Endodermal cell (in vitro differentiated cells): ENCODE measurements around the gene RNF43. TPM values are rescaled to one million over a fixed set of nuclear protein-coding genes. Genes with fewer than 3 reads are reported as not detected.

ENCODE experiments used
- DNase-seq: peaks from one replicate; pipeline ENCODE4 v3.0.0-alpha.2; 2017
- H3K27ac ChIP-seq: 2 replicates; pipeline ENCODE4 v1.5.1; 2013; ENCODE audit warnings: mild to moderate bottlenecking, low read depth, low read length, moderate library complexity
- H3K27me3 ChIP-seq: 2 replicates; pipeline ENCODE4 v1.6.1; 2013; ENCODE audit warnings: mild to moderate bottlenecking, low read length, moderate library complexity; ENCODE audit not compliant: insufficient read depth, control insufficient read depth, poor library complexity, severe bottlenecking
- H3K36me3 ChIP-seq: 2 replicates; pipeline ENCODE4 v1.7.0; 2013; ENCODE audit warnings: mild to moderate bottlenecking, low read length, moderate library complexity; ENCODE audit not compliant: control insufficient read depth, insufficient read depth
- H3K4me1 ChIP-seq: one replicate; pipeline ENCODE4 v1.7.0; 2013; ENCODE audit warnings: low read length; ENCODE audit not compliant: control insufficient read depth, insufficient read depth
- H3K4me3 ChIP-seq: 2 replicates; pipeline ENCODE4 v1.5.1; 2013; ENCODE audit warnings: mild to moderate bottlenecking, low read length, moderate library complexity
- H3K9ac ChIP-seq: 2 replicates; pipeline ENCODE4 v1.6.1; 2013; ENCODE audit warnings: mild to moderate bottlenecking, low read length, moderate library complexity; ENCODE audit not compliant: poor library complexity, severe bottlenecking; ENCODE audit errors: extremely low read depth
- H3K9me3 ChIP-seq: 2 replicates; pipeline ENCODE4 v1.6.1; 2013; ENCODE audit warnings: mild to moderate bottlenecking, low read length, moderate library complexity; ENCODE audit not compliant: control insufficient read depth
- H3K27ac Mint-ChIP-seq: 2 replicates; pipeline ENCODE4 v1.8.0; 2020; ENCODE audit warnings: mixed read lengths
- H3K27me3 Mint-ChIP-seq: 2 replicates; pipeline ENCODE4 v1.8.0; 2021; ENCODE audit warnings: mild to moderate bottlenecking, mixed read lengths; ENCODE audit not compliant: insufficient read depth
- H3K36me3 Mint-ChIP-seq: 2 replicates; pipeline ENCODE4 v1.8.0; 2020; ENCODE audit warnings: low read depth, mixed read lengths
- H3K4me1 Mint-ChIP-seq: 2 replicates; pipeline ENCODE4 v1.8.0; 2020; ENCODE audit warnings: mixed read lengths
- H3K4me3 Mint-ChIP-seq: 2 replicates; pipeline ENCODE4 v1.8.0; 2020; ENCODE audit warnings: mild to moderate bottlenecking, moderate library complexity, mixed read lengths
- H3K9me3 Mint-ChIP-seq: 2 replicates; pipeline ENCODE4 v1.8.0; 2020; ENCODE audit warnings: mild to moderate bottlenecking, mixed read lengths
- CTCF ChIP-seq: fragments of 200-600 bp; sonication (generic); conservative IDR thresholded peaks from 2 replicates; pipeline ENCODE4 v1.5.0; 2021; ENCODE audit warnings: antibody characterized with exemption, mild to moderate bottlenecking
- WGBS, 2 experiments: methylation state at CpG; one replicate each; pipeline versions ENCODE4 v1.1.5 to v1.1.7; 2013; ENCODE audit warnings: missing lambda C conversion rate in 2 of 2, mixed read lengths in 1 of 2; ENCODE audit not compliant: insufficient coverage in 1 of 2, insufficient read length in 1 of 2; 5-methylcytosine and 5-hydroxymethylcytosine counted together
- total RNA-seq, 2 donors: library from RNA; stranded (reverse); fragmentation: NEBNext Ultra II Directional in 1 of 2; extraction: Animal tissue kit (Norgen Biotek cat#: 25700) in 1 of 2; gene quantifications; 2 replicates in 1 of 2; 3 replicates in 1 of 2; pipeline ENCODE4 v1.2.1, GENCODE V29; 2021

Gene RNF43
- total RNA-seq, 2 donors from 2014 or later, result 3.2 to 4.1 TPM

- Histone ChIP-seq H3K9me3 (no peaks in the 10 kb centered on the region), H3K27ac (peak overlapping the region; percentile 86), H3K4me3 (no peak overlapping the region), H3K27me3 (no peaks in the 10 kb centered on the region), H3K9ac (no peak overlapping the region), H3K4me1 (peaks cover 19% of the 10 kb centered on the region), H3K36me3 (no peaks in the 10 kb centered on the region)
- H3K9me3 Mint-ChIP-seq, result no peaks in the 10 kb centered on the region
- TF ChIP-seq CTCF, result no peak
- H3K4me3 Mint-ChIP-seq, result no peak overlapping the region
- H3K27me3 Mint-ChIP-seq, result peaks cover 35% of the 10 kb centered on the region
- DNase-seq, result peak; percentile 75
- peak overlapping the region; percentile 68 for H3K27ac Mint-ChIP-seq
- H3K36me3 Mint-ChIP-seq, result no peaks in the 10 kb centered on the region
- H3K4me1 Mint-ChIP-seq, result peaks cover 36% of the 10 kb centered on the region
- 10 to 26% methylated on average over 4 to 6 of the region's 6 CpGs for WGBS, 2 experiments
Observed at GRCh38 chr17:58403311-58403710, 14.0 kb downstream of the RNF43 start.

GRCh38 chr17:58402679-58403078 is 14.7 kb downstream of the RNF43 start:
- no peaks in the 10 kb centered on the region for H3K27me3 ChIP-seq
- peak overlapping the region; percentile 86 for H3K27ac ChIP-seq
- WGBS, 2 experiments, result 80% methylated on average over 1 of the region's 1 CpG; no CpG with 5 or more reads in 1 of the 2 experiments
- Mint-ChIP-seq H3K36me3 (no peaks in the 10 kb centered on the region), H3K27ac (peak overlapping the region; percentile 84), H3K4me3 (no peak overlapping the region), H3K27me3 (peaks cover 37% of the 10 kb centered on the region), H3K4me1 (peaks cover 36% of the 10 kb centered on the region), H3K9me3 (no peaks in the 10 kb centered on the region)
- no peak overlapping the region for H3K9ac ChIP-seq
- peak; percentile 69 for DNase-seq
- H3K4me3 ChIP-seq, result no peak overlapping the region
- H3K9me3 ChIP-seq, result no peaks in the 10 kb centered on the region
- TF ChIP-seq CTCF, result no peak
- H3K36me3 ChIP-seq, result no peaks in the 10 kb centered on the region
- H3K4me1 ChIP-seq, result peaks cover 19% of the 10 kb centered on the region

- Mint-ChIP-seq H3K4me1 (peaks cover 36% of the 10 kb centered on the region), H3K27ac (peak overlapping the region; percentile 84), H3K9me3 (no peaks in the 10 kb centered on the region), H3K36me3 (no peaks in the 10 kb centered on the region), H3K27me3 (peaks cover 39% of the 10 kb centered on the region), H3K4me3 (no peak overlapping the region)
- Histone ChIP-seq H3K9me3 (no peaks in the 10 kb centered on the region), H3K27ac (peak overlapping the region; percentile 86), H3K27me3 (no peaks in the 10 kb centered on the region), H3K4me3 (no peak overlapping the region), H3K4me1 (peaks cover 19% of the 10 kb centered on the region), H3K36me3 (no peaks in the 10 kb centered on the region), H3K9ac (no peak overlapping the region)
- no peak for DNase-seq
- no peak for TF ChIP-seq CTCF
Observed at GRCh38 chr17:58402047-58402446, 15.3 kb downstream of the RNF43 start.
